ENCODE results near the gene RPS6KA4.

The RPS6KA4 gene

DNA sequence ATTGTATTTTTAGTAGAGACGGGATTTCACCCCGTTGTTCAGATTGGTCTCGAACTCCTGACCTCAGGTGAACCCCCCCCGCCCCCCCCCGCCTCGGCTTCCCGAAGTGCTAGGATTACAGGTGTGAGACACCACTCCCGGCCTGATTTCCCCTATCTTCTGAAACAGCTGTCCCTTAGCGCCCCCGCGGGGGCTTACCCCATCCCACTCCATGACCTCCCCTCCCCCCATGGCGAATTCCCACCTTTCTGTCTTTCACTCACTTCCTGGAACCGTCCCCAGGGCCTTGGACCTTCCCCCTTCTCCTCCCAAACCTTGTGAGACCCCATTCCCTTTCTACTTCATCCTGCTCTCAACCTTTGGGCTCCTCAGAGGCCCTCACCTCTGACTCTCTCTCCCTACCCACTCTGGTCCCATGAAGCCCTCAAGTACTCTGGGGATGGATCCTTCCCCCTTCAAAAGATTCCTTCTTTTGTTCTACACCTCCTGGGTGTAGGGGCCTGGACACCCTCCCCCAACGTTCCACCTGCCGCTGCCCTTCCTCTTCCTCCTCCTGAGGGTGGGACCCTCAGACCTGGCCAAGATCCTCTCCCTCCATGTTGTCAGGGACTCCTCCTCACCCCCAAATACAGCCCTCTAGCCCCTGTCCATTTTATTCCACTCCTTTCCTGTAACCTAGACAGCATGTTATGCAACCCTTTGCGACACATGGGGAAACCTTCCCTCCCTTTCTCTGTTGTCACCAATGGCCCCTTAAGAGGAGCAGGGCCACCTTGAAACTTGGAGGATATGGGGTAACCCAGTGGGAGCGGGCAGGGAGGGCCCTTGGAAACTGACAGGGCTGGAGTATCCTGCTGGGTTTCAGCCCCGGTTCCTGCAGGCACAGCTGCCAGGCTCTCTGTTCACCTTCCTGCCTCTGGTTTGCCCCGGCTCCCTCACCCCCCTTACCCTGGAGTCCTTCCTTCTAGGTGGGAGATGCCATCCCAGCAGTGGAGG, 39.9 kb upstream of the RPS6KA4 start:
- Histone ChIP-seq H3K4me1 (ENCODE audit: control insufficient read depth, insufficient read depth, low read depth, low read length) (peaks cover 37% of the 10 kb centered on the region), H3K9ac (ENCODE audit: low read length) (peak overlapping the region; percentile 98), H3K4me3 (ENCODE audit: insufficient read depth in 1 of 2, low read depth in 1 of 2, low read length in 2 of 2) (peak overlapping the region; percentile 89), H2BK5ac (ENCODE audit: low read depth, low read length, poor library complexity, severe bottlenecking) (no peak overlapping the region), H2BK120ac (ENCODE audit: low read depth, low read length) (peak overlapping the region; percentile 59), H4K8ac (ENCODE audit: low read length) (peak overlapping the region; percentile 39), H3K27ac (ENCODE audit: low read length, poor library complexity, severe bottlenecking) (no peak overlapping the region), H3K79me1 (replicated peaks; ENCODE audit: low read length, poor library complexity, severe bottlenecking) (peaks cover 23% of the 10 kb centered on the region), H3K4me2 (ENCODE audit: low read length, poor library complexity, severe bottlenecking) (peak overlapping the region; percentile 72), H3K23ac (ENCODE audit: low read length in 2 of 2) (no peak overlapping the region), H3K36me3 (ENCODE audit: control insufficient read depth in 1 of 2, insufficient read depth in 2 of 2, low read depth in 1 of 2, low read length in 2 of 2) (peaks cover 52 to 59% of the 10 kb centered on the region in 2 experiments), H3K9me3 (ENCODE audit: control insufficient read depth, low read length) (no peaks in the 10 kb centered on the region), H3K4ac (ENCODE audit: low read depth in 1 of 2, low read length in 2 of 2) (peak overlapping the region; percentile 78 to 94), H3K27me3 (ENCODE audit: control insufficient read depth in 1 of 2, insufficient read depth in 1 of 2, low read length in 2 of 2) (no peaks in the 10 kb centered on the region), H2AK5ac (ENCODE audit: low read length, severe bottlenecking) (peak overlapping the region; percentile 54), H2BK15ac (ENCODE audit: low read depth, poor library complexity, severe bottlenecking) (peak overlapping the region; percentile 32), H3K18ac (ENCODE audit: low read depth in 1 of 2, low read length in 2 of 2) (peak overlapping the region; percentile 13 to 54), H2AFZ (ENCODE audit: low read depth, low read length) (no peak overlapping the region), H3K14ac (ENCODE audit: low read length in 2 of 2) (peak overlapping the region in 1 of 2 experiments; percentile 41), H4K91ac (ENCODE audit: low read length) (peak overlapping the region; percentile 70), H2BK12ac (ENCODE audit: low read length in 2 of 2) (peak overlapping the region; percentile 18 to 42)
- DNase-seq, result peak; percentile 41
- 33% methylated on average over 14 of the region's 19 CpGs for WGBS

- Histone ChIP-seq H3K14ac (ENCODE audit: low read length in 2 of 2) (no peak overlapping the region), H3K9ac (ENCODE audit: low read length) (no peak overlapping the region), H3K9me3 (ENCODE audit: control insufficient read depth, low read length) (no peaks in the 10 kb centered on the region), H2BK120ac (ENCODE audit: low read depth, low read length) (no peak overlapping the region), H2BK15ac (ENCODE audit: low read depth, poor library complexity, severe bottlenecking) (no peak overlapping the region), H3K79me1 (replicated peaks; ENCODE audit: low read length, poor library complexity, severe bottlenecking) (peaks cover 19% of the 10 kb centered on the region), H2AFZ (ENCODE audit: low read depth, low read length) (no peak overlapping the region), H3K27ac (ENCODE audit: low read length, poor library complexity, severe bottlenecking) (no peak overlapping the region), H2BK5ac (ENCODE audit: low read depth, low read length, poor library complexity, severe bottlenecking) (no peak overlapping the region), H3K4me2 (ENCODE audit: low read length, poor library complexity, severe bottlenecking) (no peak overlapping the region), H3K23ac (ENCODE audit: low read length in 2 of 2) (no peak overlapping the region), H3K4ac (ENCODE audit: low read depth in 1 of 2, low read length in 2 of 2) (no peak overlapping the region), H3K36me3 (ENCODE audit: control insufficient read depth in 1 of 2, insufficient read depth in 2 of 2, low read depth in 1 of 2, low read length in 2 of 2) (peaks cover 46 to 47% of the 10 kb centered on the region in 2 experiments), H2BK12ac (ENCODE audit: low read length in 2 of 2) (no peak overlapping the region), H3K27me3 (ENCODE audit: control insufficient read depth in 1 of 2, insufficient read depth in 1 of 2, low read length in 2 of 2) (no peaks in the 10 kb centered on the region), H3K4me3 (ENCODE audit: insufficient read depth in 1 of 2, low read depth in 1 of 2, low read length in 2 of 2) (no peak overlapping the region), H2AK5ac (ENCODE audit: low read length, severe bottlenecking) (no peak overlapping the region), H3K4me1 (ENCODE audit: control insufficient read depth, insufficient read depth, low read depth, low read length) (peaks cover 37% of the 10 kb centered on the region), H4K8ac (ENCODE audit: low read length) (no peak overlapping the region), H3K18ac (ENCODE audit: low read depth in 1 of 2, low read length in 2 of 2) (no peak overlapping the region), H4K91ac (ENCODE audit: low read length) (no peak overlapping the region)
- no peak for DNase-seq
- over 99% methylated on average over 7 of the region's 7 CpGs for WGBS
Measured at GRCh38 chr11:64320556-64320955, 38.4 kb upstream of the RPS6KA4 start.

DNA sequence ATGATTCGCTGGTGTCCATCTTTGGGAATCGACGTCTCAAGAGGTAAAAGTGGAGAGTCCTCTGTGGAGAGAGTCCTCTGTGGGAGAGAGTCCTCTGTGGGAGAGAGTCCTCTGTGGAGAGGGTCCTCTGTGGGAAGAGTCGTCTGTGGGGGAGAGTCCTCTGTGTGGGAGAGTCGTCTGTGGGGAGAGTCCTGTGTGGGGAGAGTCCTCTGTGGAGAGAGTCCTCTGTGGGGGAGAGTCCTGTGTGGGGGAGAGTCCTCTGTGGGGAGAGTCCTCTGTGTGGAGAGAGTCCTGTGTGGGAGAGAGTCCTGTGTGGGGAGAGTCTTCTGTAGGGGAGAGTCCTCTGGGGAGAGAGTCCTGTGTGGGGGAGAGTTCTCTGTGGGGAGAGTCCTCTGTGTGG, 37.9 kb upstream of the RPS6KA4 start:
- 94% methylated on average over 5 of the region's 5 CpGs for WGBS
- H2AFZ ChIP-seq (ENCODE audit: low read depth, low read length), result no peak overlapping the region
- no peak overlapping the region for H3K27ac ChIP-seq (ENCODE audit: low read length, poor library complexity, severe bottlenecking)
- peaks cover 42% of the 10 kb centered on the region in 2 experiments for H3K36me3 ChIP-seq (ENCODE audit: control insufficient read depth in 1 of 2, insufficient read depth in 2 of 2, low read depth in 1 of 2, low read length in 2 of 2)
- DNase-seq, result no peak
- no peak overlapping the region for H4K8ac ChIP-seq (ENCODE audit: low read length)
- H3K4me2 ChIP-seq (ENCODE audit: low read length, poor library complexity, severe bottlenecking), result no peak overlapping the region
- H2BK120ac ChIP-seq (ENCODE audit: low read depth, low read length), result no peak overlapping the region
- no peak overlapping the region for H2BK12ac ChIP-seq (ENCODE audit: low read length in 2 of 2)
- H3K23ac ChIP-seq (ENCODE audit: low read length in 2 of 2), result no peak overlapping the region
- peaks cover 36% of the 10 kb centered on the region for H3K4me1 ChIP-seq (ENCODE audit: control insufficient read depth, insufficient read depth, low read depth, low read length)
- no peak overlapping the region for H3K4me3 ChIP-seq (ENCODE audit: insufficient read depth in 1 of 2, low read depth in 1 of 2, low read length in 2 of 2)
- H4K91ac ChIP-seq (ENCODE audit: low read length), result no peak overlapping the region
- no peak overlapping the region for H3K18ac ChIP-seq (ENCODE audit: low read depth in 1 of 2, low read length in 2 of 2)
- H3K79me1 ChIP-seq (replicated peaks; ENCODE audit: low read length, poor library complexity, severe bottlenecking), result peaks cover 19% of the 10 kb centered on the region
- H3K27me3 ChIP-seq (ENCODE audit: control insufficient read depth in 1 of 2, insufficient read depth in 1 of 2, low read length in 2 of 2), result no peaks in the 10 kb centered on the region
- no peaks in the 10 kb centered on the region for H3K9me3 ChIP-seq (ENCODE audit: control insufficient read depth, low read length)
- H3K4ac ChIP-seq (ENCODE audit: low read depth in 1 of 2, low read length in 2 of 2), result no peak overlapping the region
- peak overlapping the region; percentile 34 for H2BK15ac ChIP-seq (ENCODE audit: low read depth, poor library complexity, severe bottlenecking)
- no peak overlapping the region for H3K9ac ChIP-seq (ENCODE audit: low read length)
- H3K14ac ChIP-seq (ENCODE audit: low read length in 2 of 2), result no peak overlapping the region
- H2AK5ac ChIP-seq (ENCODE audit: low read length, severe bottlenecking), result no peak overlapping the region
- no peak overlapping the region for H2BK5ac ChIP-seq (ENCODE audit: low read depth, low read length, poor library complexity, severe bottlenecking)

GRCh38 chr11:64321533-64321932, 37.4 kb upstream of the RPS6KA4 start:
- H4K8ac ChIP-seq (ENCODE audit: low read length), result no peak overlapping the region
- no peak overlapping the region for H2AK5ac ChIP-seq (ENCODE audit: low read length, severe bottlenecking)
- no peak overlapping the region for H2AFZ ChIP-seq (ENCODE audit: low read depth, low read length)
- no peak overlapping the region for H3K18ac ChIP-seq (ENCODE audit: low read depth in 1 of 2, low read length in 2 of 2)
- no peak overlapping the region for H3K4ac ChIP-seq (ENCODE audit: low read depth in 1 of 2, low read length in 2 of 2)
- no peak overlapping the region for H3K14ac ChIP-seq (ENCODE audit: low read length in 2 of 2)
- no peak overlapping the region for H3K4me3 ChIP-seq (ENCODE audit: insufficient read depth in 1 of 2, low read depth in 1 of 2, low read length in 2 of 2)
- H3K4me2 ChIP-seq (ENCODE audit: low read length, poor library complexity, severe bottlenecking), result no peak overlapping the region
- H2BK5ac ChIP-seq (ENCODE audit: low read depth, low read length, poor library complexity, severe bottlenecking), result no peak overlapping the region
- H3K9ac ChIP-seq (ENCODE audit: low read length), result no peak overlapping the region
- peak; percentile 44 for DNase-seq
- H3K4me1 ChIP-seq (ENCODE audit: control insufficient read depth, insufficient read depth, low read depth, low read length), result peaks cover 32% of the 10 kb centered on the region
- H3K27me3 ChIP-seq (ENCODE audit: control insufficient read depth in 1 of 2, insufficient read depth in 1 of 2, low read length in 2 of 2), result no peaks in the 10 kb centered on the region
- 81% methylated on average over 5 of the region's 5 CpGs for WGBS
- no peak overlapping the region for H3K23ac ChIP-seq (ENCODE audit: low read length in 2 of 2)
- H2BK12ac ChIP-seq (ENCODE audit: low read length in 2 of 2), result no peak overlapping the region
- peaks cover 19% of the 10 kb centered on the region for H3K79me1 ChIP-seq (replicated peaks; ENCODE audit: low read length, poor library complexity, severe bottlenecking)
- H3K27ac ChIP-seq (ENCODE audit: low read length, poor library complexity, severe bottlenecking), result no peak overlapping the region
- H4K91ac ChIP-seq (ENCODE audit: low read length), result no peak overlapping the region
- H2BK15ac ChIP-seq (ENCODE audit: low read depth, poor library complexity, severe bottlenecking), result no peak overlapping the region
- H3K36me3 ChIP-seq (ENCODE audit: control insufficient read depth in 1 of 2, insufficient read depth in 2 of 2, low read depth in 1 of 2, low read length in 2 of 2), result peaks cover 37 to 39% of the 10 kb centered on the region in 2 experiments
- H2BK120ac ChIP-seq (ENCODE audit: low read depth, low read length), result no peak overlapping the region
- no peaks in the 10 kb centered on the region for H3K9me3 ChIP-seq (ENCODE audit: control insufficient read depth, low read length)

Data from mesenchymal stem cell (in vitro differentiated cells and primary cell).